GM12874 (cell line): Measurements from ENCODE around the gene MRTFB.

ENCODE experiments used
- CTCF ChIP-seq: IDR thresholded peaks from 2 replicates; pipeline ENCODE4 v1.5.1; 2011; ENCODE audit warnings: low read depth, mild to moderate bottlenecking, control low read depth, low read length, moderate library complexity; ENCODE audit not compliant: insufficient read depth

The MRTFB gene

GRCh38 chr16:14070877-14071575, at the start of gene MRTFB:
Gene MRTFB, plus strand, starts transcription at chr16:14071319. Its CDS starts 69,288 bp downstream, at chr16:14140607.
- no peak for TF ChIP-seq CTCF

GRCh38 chr16:14024283-14024682, 46.8 kb upstream of the MRTFB start:
- TF ChIP-seq CTCF, result no peak

- TF ChIP-seq CTCF, result no peak
These were observed 44.4 kb upstream of the MRTFB start for GRCh38 chr16:14026572-14027285.

- no peak for TF ChIP-seq CTCF
These were observed 42.9 kb upstream of the MRTFB start for GRCh38 chr16:14028202-14028601.

GRCh38 chr16:14029658-14030057, 41.5 kb upstream of the MRTFB start:
- no peak for TF ChIP-seq CTCF

GRCh38 chr16:14035092-14035491, 36.0 kb upstream of the MRTFB start:
- TF ChIP-seq CTCF, result no peak

GRCh38 chr16:14036889-14037288, 34.2 kb upstream of the MRTFB start:
- no peak for TF ChIP-seq CTCF
